Measurements from ENCODE around the gene RAD9B. TPM values are rescaled to one million over a fixed set of nuclear protein-coding genes. Genes with fewer than 3 reads are reported as not detected.
"Not testable (repeated sequence)": the region's sequence is repeated elsewhere in the genome, so short reads cannot be mapped to it uniquely, and the experiment has no call there.

RAD9B gene
- polyA plus RNA-seq, 3 donors = 1.1 to 3.0 (median 1.3) TPM

- peak overlapping the region in 3 of 7 donors; percentile 27 to 79 (median 68) for H3K27ac Mint-ChIP-seq
- H3K36me3 Mint-ChIP-seq = peaks cover 57 to 87% of the 10 kb centered on the region in 2 donors
- Histone ChIP-seq H3K9me3 (replicated peaks in 1 of 2; ENCODE audit: control insufficient read depth in 1 of 2, insufficient read depth in 1 of 2, low read length in 2 of 2) (no peaks in the 10 kb centered on the region), H3K27me3 (ENCODE audit: control insufficient read depth in 2 of 2, insufficient read depth in 2 of 2, low read length in 2 of 2) (no peaks in the 10 kb centered on the region), H3K9ac (ENCODE audit: insufficient read depth, low read length, poor library complexity, severe bottlenecking) (no peak overlapping the region), H3K79me2 (ENCODE audit: insufficient read depth, low read length) (peaks cover 74% of the 10 kb centered on the region), H3K4me3 (replicated peaks in 1 of 3; ENCODE audit: low read depth in 2 of 3, low read length in 3 of 3) (no peak overlapping the region), H3K4me1 (ENCODE audit: control insufficient read depth in 1 of 2, insufficient read depth in 2 of 2, low read length in 2 of 2) (peaks cover 0 to 12% of the 10 kb centered on the region in 2 donors), H3K4me2 (replicated peaks; ENCODE audit: extremely low read depth, low read length, poor library complexity, severe bottlenecking) (no peak overlapping the region), H4K20me1 (ENCODE audit: insufficient read depth, low read length) (peaks cover 100% of the 10 kb centered on the region), H3K36me3 (replicated peaks in 1 of 2; ENCODE audit: control insufficient read depth in 1 of 2, insufficient read depth in 2 of 2, low read length in 2 of 2) (peaks cover 31 to 97% of the 10 kb centered on the region in 2 donors), H2AFZ (ENCODE audit: insufficient read depth, low read depth, low read length, poor library complexity, severe bottlenecking) (no peak overlapping the region), H3K27ac (ENCODE audit: low read depth in 1 of 2, low read length in 2 of 2) (no peak overlapping the region)
- no peak for DNase-seq
- no peak for TF ChIP-seq CTCF (IDR thresholded peaks at IDR 0.05)
- intact Hi-C loops (cut with micrococcal nuclease) = no loop called here
- H3K9me3 Mint-ChIP-seq = no peaks in the 10 kb centered on the region
- no peak overlapping the region for H3K4me3 Mint-ChIP-seq
- H3K27me3 Mint-ChIP-seq (ENCODE audit: low read depth in 3 of 3) = peaks cover 0 to 2% (median 0%) of the 10 kb centered on the region in 3 donors
- peaks cover 23% of the 10 kb centered on the region for H3K4me1 Mint-ChIP-seq
- 100% methylated on average over 1 of the region's 4 CpGs for WGBS (ENCODE audit: insufficient coverage)
These were observed 41.8 kb downstream of the RAD9B start for GRCh38 chr12:110543965-110544364.

GRCh38 chr12:110545259-110545658 is 43.1 kb downstream of the RAD9B start:
- WGBS (ENCODE audit: insufficient coverage) = no CpG with 5 or more reads among the region's 4 CpGs
- intact Hi-C loops (cut with micrococcal nuclease); H3K27me3 ChIP-seq (ENCODE audit: control insufficient read depth in 2 of 2, insufficient read depth in 2 of 2, low read length in 2 of 2); H3K9me3 ChIP-seq (replicated peaks in 1 of 2; ENCODE audit: control insufficient read depth in 1 of 2, insufficient read depth in 1 of 2, low read length in 2 of 2); H3K9me3 Mint-ChIP-seq; H3K27me3 Mint-ChIP-seq (ENCODE audit: low read depth in 3 of 3); H3K4me3 ChIP-seq (replicated peaks in 1 of 3; ENCODE audit: low read depth in 2 of 3, low read length in 3 of 3); H3K4me3 Mint-ChIP-seq; H2AFZ ChIP-seq (ENCODE audit: insufficient read depth, low read depth, low read length, poor library complexity, severe bottlenecking); H3K4me2 ChIP-seq (replicated peaks; ENCODE audit: extremely low read depth, low read length, poor library complexity, severe bottlenecking); H3K9ac ChIP-seq (ENCODE audit: insufficient read depth, low read length, poor library complexity, severe bottlenecking): not testable (repeated sequence)
- Mint-ChIP-seq H3K27ac (peak overlapping the region; percentile 71 to 90 (median 82)), H3K4me1 (peaks cover 21% of the 10 kb centered on the region), H3K36me3 (peaks cover 52 to 82% of the 10 kb centered on the region in 2 donors)
- peak; percentile 52 to 77 (median 64) for DNase-seq
- Histone ChIP-seq H4K20me1 (ENCODE audit: insufficient read depth, low read length) (peaks cover 100% of the 10 kb centered on the region), H3K36me3 (replicated peaks in 1 of 2; ENCODE audit: control insufficient read depth in 1 of 2, insufficient read depth in 2 of 2, low read length in 2 of 2) (peaks cover 23 to 96% of the 10 kb centered on the region in 2 donors), H3K27ac (ENCODE audit: low read depth in 1 of 2, low read length in 2 of 2) (peak overlapping the region in 1 of 2 donors; percentile 57), H3K79me2 (ENCODE audit: insufficient read depth, low read length) (peaks cover 81% of the 10 kb centered on the region), H3K4me1 (ENCODE audit: control insufficient read depth in 1 of 2, insufficient read depth in 2 of 2, low read length in 2 of 2) (peaks cover 0 to 12% of the 10 kb centered on the region in 2 donors)
